Upper lobe of left lung (tissue), 4 donors: ENCODE data around the gene STIP1.
A peak's percentile ranks its signal among the peaks of the same experiment; 100 is the strongest.

ENCODE experiments used
- POLR2A ChIP-seq, 4 donors: fragments of 450-650 bp; IDR thresholded peaks; one replicate each; pipeline ENCODE4 v1.5.1; 2016 to 2017; ENCODE audit warnings: antibody characterized with exemption in 4 of 4, mild to moderate bottlenecking in 2 of 4
- POLR2AphosphoS5 ChIP-seq, 2 donors: sonication (generic); formaldehyde crosslinking; IDR thresholded peaks; one replicate each; pipeline ENCODE4 v1.5.1; 2017; ENCODE audit warnings: antibody characterized with exemption in 2 of 2
- TF ChIP-seq, protein P1 (sequence below), 6 experiments: fragments of 450-650 bp in 4 of 6; fragments of 200-600 bp in 2 of 6; sonication (generic) in 2 of 6; IDR thresholded peaks; one replicate each; pipeline ENCODE4 v1.5.1; 2016 to 2019; ENCODE audit warnings: antibody characterized with exemption in 6 of 6

DNA sequence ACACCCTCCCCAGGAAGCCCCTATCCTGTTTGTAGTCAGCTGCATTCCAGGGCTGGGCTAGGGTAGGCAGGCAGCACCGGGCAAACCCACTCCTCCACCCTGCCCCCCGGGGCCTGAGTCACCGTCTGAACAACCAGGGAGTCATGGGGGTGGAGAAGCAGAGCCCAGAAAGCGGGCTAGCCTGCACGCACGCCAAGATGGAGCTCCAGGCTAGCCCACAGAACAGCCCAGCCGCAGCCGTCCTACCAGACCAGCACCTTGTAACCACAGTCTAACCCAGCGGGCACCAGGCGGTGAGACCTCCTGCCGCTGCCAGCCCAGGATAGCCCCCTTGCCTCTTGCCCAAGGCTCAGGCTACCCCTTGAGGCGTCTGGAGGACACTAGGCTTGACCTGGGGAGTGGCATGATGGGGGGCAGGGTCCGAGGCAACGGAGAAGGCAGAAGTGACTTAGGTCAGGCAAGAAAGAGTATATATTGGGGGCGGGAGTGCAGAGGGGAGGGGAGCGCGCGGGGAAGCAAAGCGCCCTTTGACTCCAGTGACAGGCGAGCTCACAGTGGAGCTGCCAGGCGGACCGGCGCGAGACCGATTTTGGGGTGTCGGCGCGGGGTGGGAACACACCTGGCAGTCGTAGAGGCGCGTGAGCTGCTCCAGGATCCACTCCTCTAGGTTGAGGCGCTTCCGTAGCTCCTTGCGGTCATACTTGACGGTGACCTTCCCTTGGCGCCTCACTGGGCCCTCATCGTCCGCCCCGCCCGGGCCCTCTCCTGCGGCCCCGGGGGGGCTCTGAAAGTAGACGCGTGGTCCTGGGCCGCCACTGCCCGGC is 60.0 kb downstream of the STIP1 start:
- TF ChIP-seq, protein P1, sequence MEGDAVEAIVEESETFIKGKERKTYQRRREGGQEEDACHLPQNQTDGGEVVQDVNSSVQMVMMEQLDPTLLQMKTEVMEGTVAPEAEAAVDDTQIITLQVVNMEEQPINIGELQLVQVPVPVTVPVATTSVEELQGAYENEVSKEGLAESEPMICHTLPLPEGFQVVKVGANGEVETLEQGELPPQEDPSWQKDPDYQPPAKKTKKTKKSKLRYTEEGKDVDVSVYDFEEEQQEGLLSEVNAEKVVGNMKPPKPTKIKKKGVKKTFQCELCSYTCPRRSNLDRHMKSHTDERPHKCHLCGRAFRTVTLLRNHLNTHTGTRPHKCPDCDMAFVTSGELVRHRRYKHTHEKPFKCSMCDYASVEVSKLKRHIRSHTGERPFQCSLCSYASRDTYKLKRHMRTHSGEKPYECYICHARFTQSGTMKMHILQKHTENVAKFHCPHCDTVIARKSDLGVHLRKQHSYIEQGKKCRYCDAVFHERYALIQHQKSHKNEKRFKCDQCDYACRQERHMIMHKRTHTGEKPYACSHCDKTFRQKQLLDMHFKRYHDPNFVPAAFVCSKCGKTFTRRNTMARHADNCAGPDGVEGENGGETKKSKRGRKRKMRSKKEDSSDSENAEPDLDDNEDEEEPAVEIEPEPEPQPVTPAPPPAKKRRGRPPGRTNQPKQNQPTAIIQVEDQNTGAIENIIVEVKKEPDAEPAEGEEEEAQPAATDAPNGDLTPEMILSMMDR (IDR thresholded peaks at IDR 0.05): no peak
- TF ChIP-seq POLR2A (IDR thresholded peaks at IDR 0.05): no peak
- peak; percentile 33 to 44 for TF ChIP-seq POLR2AphosphoS5 (IDR thresholded peaks at IDR 0.05)
